HCT116 (cell line): ENCODE results near the gene S100A13. TPM values are rescaled to one million over a fixed set of nuclear protein-coding genes. Genes with fewer than 3 reads are reported as not detected.

Source experiments
- ATAC-seq: fragments of 200-7000 bp; cut with Tn5 transposase; 2 replicates; pipeline ENCODE4 v1.9.1; 2020; ENCODE audit warnings: mild to moderate bottlenecking, moderate library complexity
- BruUV-seq: library from RNA; stranded (reverse); fragments of 400-500 nt; replicated peaks from 2 replicates; lab custom pipeline; 2021; lab: Mats Ljungman, UMichigan
- CTCF ChIA-PET: fragments of 300-600 bp; sonication (Branson Sonifier 250); formaldehyde crosslinking; loops from one replicate; lab custom pipeline; 2021; ENCODE audit warnings: antibody characterized with exemption; lab: Charles Lee
- POLR2A ChIA-PET: fragments of 300-600, 350-600 bp; sonication (Branson Sonifier 250); formaldehyde crosslinking; loops from one replicate; lab custom pipeline; 2021; ENCODE audit warnings: antibody characterized with exemption; lab: Charles Lee
- RAD21 ChIA-PET, 2 experiments: fragments of 300-600 bp; sonication (Branson Sonifier 250); formaldehyde crosslinking; loops; one replicate each; lab custom pipeline; 2023; ENCODE audit warnings: low total read pairs in 2 of 2; ENCODE audit not compliant: uncharacterized antibody in 2 of 2, unreplicated experiment in 2 of 2, low non-redundant PET in 1 of 2; lab: Charles Lee
- DNase-seq: peaks from one replicate; pipeline ENCODE4 v3.0.0-alpha.2; 2010; ENCODE audit warnings: low read depth, low spot score
- H2AFZ ChIP-seq: fragments of 200-600 bp; shearing (Covaris generic), sonication (generic); 2 replicates; pipeline ENCODE4 v1.6.1; 2017; ENCODE audit warnings: low read depth, mixed run types, mixed read lengths, antibody characterized with exemption, low read length; ENCODE audit not compliant: poor library complexity, severe bottlenecking
- H3K27ac ChIP-seq: 2 replicates; pipeline ENCODE4 v1.5.1; 2012; ENCODE audit warnings: low read depth, low read length
- H3K27me3 ChIP-seq: fragments of 200-600 bp; sonication (generic); 2 replicates; pipeline ENCODE4 v1.6.1; 2016; ENCODE audit warnings: mixed run types, low read length, mixed read lengths; ENCODE audit not compliant: insufficient read depth
- H3K36me3 ChIP-seq, 2 experiments: fragments of 200-500 bp in 1 of 2; fragments of 200-600 bp in 1 of 2; sonication (Bioruptor generic) in 1 of 2; sonication (generic) in 1 of 2; 2 replicates each; pipeline versions ENCODE4 v1.5.1 to v1.6.1; 2014 to 2016; ENCODE audit warnings: low read length in 2 of 2, inconsistent platforms in 1 of 2, mixed read lengths in 1 of 2, mixed run types in 1 of 2; ENCODE audit not compliant: insufficient read depth in 2 of 2, control insufficient read depth in 1 of 2
- H3K4me1 ChIP-seq, 2 experiments: fragments of 200-600 bp in 1 of 2; sonication (generic) in 1 of 2; 2 replicates each; pipeline versions ENCODE4 v1.5.1 to v1.6.1; 2012 to 2017; ENCODE audit warnings: low read length in 2 of 2, inconsistent platforms in 1 of 2, mild to moderate bottlenecking in 1 of 2, mixed read lengths in 1 of 2, mixed run types in 1 of 2, moderate library complexity in 1 of 2; ENCODE audit not compliant: insufficient read depth in 2 of 2, control insufficient read depth in 1 of 2
- H3K4me2 ChIP-seq: fragments of 200-600 bp; sonication (generic); 2 replicates; pipeline ENCODE4 v1.6.1; 2017; ENCODE audit warnings: mixed run types, low read length, mixed read lengths
- H3K4me3 ChIP-seq, 2 experiments: fragments of 200-600 bp in 1 of 2; sonication (generic) in 1 of 2; replicated peaks in 1 of 2; 2 replicates each; pipeline ENCODE4 v1.5.1; 2011 to 2016; ENCODE audit warnings: low read length in 2 of 2, control low read depth in 1 of 2, low read depth in 1 of 2, mild to moderate bottlenecking in 1 of 2, mixed read lengths in 1 of 2, mixed run types in 1 of 2
- H3K79me2 ChIP-seq: fragments of 200-600 bp; sonication (generic); 2 replicates; pipeline ENCODE4 v1.6.1; 2017; ENCODE audit warnings: mild to moderate bottlenecking, mixed run types, low read length, moderate library complexity, mixed read lengths; ENCODE audit not compliant: insufficient read depth
- H3K9ac ChIP-seq: fragments of 200-600 bp; sonication (generic); 2 replicates; pipeline ENCODE4 v1.6.1; 2016; ENCODE audit warnings: low read length, mixed read lengths
- H3K9me2 ChIP-seq: fragments of 200-600 bp; sonication (generic), shearing (Covaris generic); 2 replicates; pipeline ENCODE4 v1.6.1; 2017; ENCODE audit warnings: mixed run types, mild to moderate bottlenecking, moderate library complexity; ENCODE audit not compliant: insufficient read depth
- H3K9me3 ChIP-seq, 2 experiments: fragments of 200-500 bp in 1 of 2; fragments of 200-600 bp in 1 of 2; sonication (Bioruptor generic) in 1 of 2; sonication (generic) in 1 of 2; 2 replicates each; pipeline ENCODE4 v1.6.1; 2014 to 2017; ENCODE audit warnings: low read length in 2 of 2, mixed read lengths in 2 of 2, inconsistent platforms in 1 of 2, low read depth in 1 of 2, mild to moderate bottlenecking in 1 of 2, mixed run types in 1 of 2, moderate library complexity in 1 of 2; ENCODE audit not compliant: control insufficient read depth in 1 of 2, insufficient read depth in 1 of 2
- H4K20me1 ChIP-seq: fragments of 200-600 bp; sonication (generic), shearing (Covaris generic); 2 replicates; pipeline ENCODE4 v1.6.1; 2017; ENCODE audit warnings: mixed run types, mild to moderate bottlenecking, moderate library complexity; ENCODE audit not compliant: insufficient read depth
- CBX3 ChIP-seq: IDR thresholded peaks from 2 replicates; pipeline ENCODE4 v1.6.1; 2012; ENCODE audit warnings: low read depth
- CEBPB ChIP-seq: IDR thresholded peaks from 2 replicates; pipeline ENCODE4 v1.6.1; 2012; ENCODE audit warnings: low read depth
- EGR1 ChIP-seq: IDR thresholded peaks from 2 replicates; pipeline ENCODE4 v1.6.1; 2012; ENCODE audit warnings: low read depth
- ELF1 ChIP-seq: IDR thresholded peaks from 2 replicates; pipeline ENCODE4 v1.6.1; 2012; ENCODE audit warnings: low read depth, borderline replicate concordance
- EZH2 ChIP-seq: fragments of 200-600 bp; sonication (generic); IDR thresholded peaks from 2 replicates; pipeline ENCODE4 v1.6.1; 2017; ENCODE audit warnings: antibody characterized with exemption, mixed run types
- EZH2phosphoT487 ChIP-seq: fragments of 200-600 bp; IDR thresholded peaks from 2 replicates; pipeline ENCODE4 v1.6.1; 2018; ENCODE audit warnings: antibody characterized with exemption, borderline replicate concordance
- JUND ChIP-seq: IDR thresholded peaks from 2 replicates; pipeline ENCODE4 v1.6.1; 2012
- POLR2A ChIP-seq: IDR thresholded peaks from 2 replicates; pipeline ENCODE4 v1.7.0; 2011; ENCODE audit warnings: borderline replicate concordance; ENCODE audit not compliant: insufficient read depth, insufficient read length; ENCODE audit errors: extremely low read depth
- POLR2AphosphoS5 ChIP-seq: IDR thresholded peaks from 2 replicates; pipeline ENCODE4 v1.6.1; 2011; ENCODE audit warnings: mild to moderate bottlenecking, low read depth, low read length, moderate library complexity
- RAD21 ChIP-seq: IDR thresholded peaks from 2 replicates; pipeline ENCODE4 v1.6.1; 2012; ENCODE audit warnings: low read depth, mild to moderate bottlenecking
- SIN3A ChIP-seq: IDR thresholded peaks from 2 replicates; pipeline ENCODE4 v1.6.1; 2012; ENCODE audit warnings: low read depth
- SP1 ChIP-seq: IDR thresholded peaks from 2 replicates; pipeline ENCODE4 v1.6.1; 2012; ENCODE audit warnings: low read depth
- SRF ChIP-seq: IDR thresholded peaks from 2 replicates; pipeline ENCODE4 v1.6.1; 2012; ENCODE audit warnings: low read depth
- TCF7L2 ChIP-seq: IDR thresholded peaks from 2 replicates; pipeline ENCODE4 v1.7.0; 2011; ENCODE audit warnings: borderline replicate concordance, inconsistent platforms; ENCODE audit not compliant: insufficient read depth, insufficient read length; ENCODE audit errors: extremely low read depth
- ZFX ChIP-seq: fragments of 450-650 bp; IDR thresholded peaks from 2 replicates; pipeline ENCODE4 v1.6.1; 2017
- intact Hi-C: fragments of 100-400 bp; cut with micrococcal nuclease; formaldehyde crosslinking; loops from 2 replicates; pipeline ENCODE4 v1.10.0; 2022
- total RNA-seq: library from RNA; stranded (reverse); gene quantifications from one replicate; pipeline ENCODE4 v1.2.1, GENCODE V29; 2021; ENCODE audit not compliant: unreplicated experiment
- TF ChIP-seq, protein P1 (sequence below), 3 experiments: fragments of 200-600 bp in 1 of 3; sonication (generic) in 1 of 3; IDR thresholded peaks in 2 of 3; conservative IDR thresholded peaks in 1 of 3; 2 replicates each; pipeline ENCODE4 v1.5.1; 2012 to 2017; ENCODE audit warnings: low read depth in 2 of 3, low read length in 2 of 3, antibody characterized with exemption in 1 of 3, borderline replicate concordance in 1 of 3, control low read depth in 1 of 3, mild to moderate bottlenecking in 1 of 3, mixed read lengths in 1 of 3, mixed run types in 1 of 3, moderate library complexity in 1 of 3; ENCODE audit not compliant: insufficient read depth in 1 of 3
- TF ChIP-seq, protein P2 (sequence below): IDR thresholded peaks from 2 replicates; pipeline ENCODE4 v1.6.1; 2012
- TF ChIP-seq, protein P3 (sequence below): IDR thresholded peaks from 2 replicates; pipeline ENCODE4 v1.6.1; 2011; ENCODE audit warnings: mild to moderate bottlenecking, low read length, moderate library complexity; ENCODE audit not compliant: insufficient replicate concordance; ENCODE audit errors: extremely low read depth

Gene S100A13
- total RNA-seq, 1 experiment from 2014 or later = 143 TPM

DNA sequence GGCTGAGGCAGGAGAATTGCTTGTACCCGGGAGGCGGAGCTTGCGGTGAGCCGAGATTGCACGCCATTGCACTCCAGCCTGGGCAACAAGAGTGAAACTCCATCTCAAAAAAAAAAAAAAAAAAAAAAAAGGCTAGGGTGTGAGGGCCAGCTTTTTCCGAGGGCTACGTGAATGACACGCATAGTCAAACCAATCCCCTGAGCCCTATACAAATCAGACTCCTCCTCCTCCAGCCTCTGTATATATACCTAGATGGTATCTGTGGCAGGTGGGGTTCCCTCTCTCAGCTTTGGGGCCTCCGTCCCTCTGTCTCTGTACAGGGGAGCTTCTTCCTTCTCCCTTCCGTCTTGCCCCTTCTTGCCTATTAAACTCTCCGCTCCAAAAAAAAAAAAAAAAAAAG is 21.1 kb downstream of the S100A13 start:
- DNase-seq (no peak), ATAC-seq (no peak)
- intact Hi-C loops = no loop called here
- peaks cover 29 to 43% of the 10 kb centered on the region in 2 experiments for H3K4me1 ChIP-seq
- H3K27ac ChIP-seq = no peak overlapping the region
- no peaks in the 10 kb centered on the region for H3K9me2 ChIP-seq
- no peak overlapping the region for H3K4me3 ChIP-seq
- no TSS peak for BruUV-seq
- TF ChIP-seq, protein P1, sequence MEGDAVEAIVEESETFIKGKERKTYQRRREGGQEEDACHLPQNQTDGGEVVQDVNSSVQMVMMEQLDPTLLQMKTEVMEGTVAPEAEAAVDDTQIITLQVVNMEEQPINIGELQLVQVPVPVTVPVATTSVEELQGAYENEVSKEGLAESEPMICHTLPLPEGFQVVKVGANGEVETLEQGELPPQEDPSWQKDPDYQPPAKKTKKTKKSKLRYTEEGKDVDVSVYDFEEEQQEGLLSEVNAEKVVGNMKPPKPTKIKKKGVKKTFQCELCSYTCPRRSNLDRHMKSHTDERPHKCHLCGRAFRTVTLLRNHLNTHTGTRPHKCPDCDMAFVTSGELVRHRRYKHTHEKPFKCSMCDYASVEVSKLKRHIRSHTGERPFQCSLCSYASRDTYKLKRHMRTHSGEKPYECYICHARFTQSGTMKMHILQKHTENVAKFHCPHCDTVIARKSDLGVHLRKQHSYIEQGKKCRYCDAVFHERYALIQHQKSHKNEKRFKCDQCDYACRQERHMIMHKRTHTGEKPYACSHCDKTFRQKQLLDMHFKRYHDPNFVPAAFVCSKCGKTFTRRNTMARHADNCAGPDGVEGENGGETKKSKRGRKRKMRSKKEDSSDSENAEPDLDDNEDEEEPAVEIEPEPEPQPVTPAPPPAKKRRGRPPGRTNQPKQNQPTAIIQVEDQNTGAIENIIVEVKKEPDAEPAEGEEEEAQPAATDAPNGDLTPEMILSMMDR (IDR thresholded peaks at IDR 0.05 in 2 of 3, conservative IDR thresholded peaks at IDR 0.05 in 1 of 3; ENCODE audit: borderline replicate concordance in 1 of 3, insufficient read depth in 1 of 3, low read depth in 2 of 3, low read length in 2 of 3) = no peak
- no peak for TF ChIP-seq SP1
- no peak for TF ChIP-seq EZH2phosphoT487
- TF ChIP-seq CEBPB = no peak
- TF ChIP-seq RAD21 = no peak
- no peak for TF ChIP-seq SRF
- TF ChIP-seq EZH2 = no peak
- TF ChIP-seq CBX3 = no peak
- TF ChIP-seq POLR2A = no peak
- TF ChIP-seq ELF1 = no peak
- TF ChIP-seq JUND = no peak
- no peak for TF ChIP-seq ZFX
- TF ChIP-seq, protein P2, sequence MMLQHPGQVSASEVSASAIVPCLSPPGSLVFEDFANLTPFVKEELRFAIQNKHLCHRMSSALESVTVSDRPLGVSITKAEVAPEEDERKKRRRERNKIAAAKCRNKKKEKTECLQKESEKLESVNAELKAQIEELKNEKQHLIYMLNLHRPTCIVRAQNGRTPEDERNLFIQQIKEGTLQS = no peak
- TF ChIP-seq TCF7L2 = no peak
- TF ChIP-seq EGR1 = no peak
- no peak; the same call in 1 of the 2 replicates for TF ChIP-seq POLR2AphosphoS5
- TF ChIP-seq, protein P3, sequence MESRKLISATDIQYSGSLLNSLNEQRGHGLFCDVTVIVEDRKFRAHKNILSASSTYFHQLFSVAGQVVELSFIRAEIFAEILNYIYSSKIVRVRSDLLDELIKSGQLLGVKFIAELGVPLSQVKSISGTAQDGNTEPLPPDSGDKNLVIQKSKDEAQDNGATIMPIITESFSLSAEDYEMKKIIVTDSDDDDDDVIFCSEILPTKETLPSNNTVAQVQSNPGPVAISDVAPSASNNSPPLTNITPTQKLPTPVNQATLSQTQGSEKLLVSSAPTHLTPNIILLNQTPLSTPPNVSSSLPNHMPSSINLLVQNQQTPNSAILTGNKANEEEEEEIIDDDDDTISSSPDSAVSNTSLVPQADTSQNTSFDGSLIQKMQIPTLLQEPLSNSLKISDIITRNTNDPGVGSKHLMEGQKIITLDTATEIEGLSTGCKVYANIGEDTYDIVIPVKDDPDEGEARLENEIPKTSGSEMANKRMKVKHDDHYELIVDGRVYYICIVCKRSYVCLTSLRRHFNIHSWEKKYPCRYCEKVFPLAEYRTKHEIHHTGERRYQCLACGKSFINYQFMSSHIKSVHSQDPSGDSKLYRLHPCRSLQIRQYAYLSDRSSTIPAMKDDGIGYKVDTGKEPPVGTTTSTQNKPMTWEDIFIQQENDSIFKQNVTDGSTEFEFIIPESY = no peak
- no peak for TF ChIP-seq SIN3A
- H2AFZ ChIP-seq = no peak overlapping the region
- no peak overlapping the region for H3K4me2 ChIP-seq
- ChIA-PET CTCF (no interaction called here), POLR2A (interaction anchor here (2.2 kb wide), 1 partner anchor 28 kb away, joined by 8 read pairs; the partner anchor contains the start of gene CHTOP), RAD21 (interaction anchor here (0.7 kb wide), 2 partner anchors 11 to 93 kb away, joined by 3 to 4 read pairs; no protein-coding TSS in a partner anchor)
- H3K79me2 ChIP-seq = peaks cover 38% of the 10 kb centered on the region
- H3K9ac ChIP-seq = no peak overlapping the region
- no peaks in the 10 kb centered on the region for H3K27me3 ChIP-seq
- no peaks in the 10 kb centered on the region for H4K20me1 ChIP-seq
- H3K36me3 ChIP-seq = peaks cover 3 to 17% of the 10 kb centered on the region in 2 experiments; a peak in 3 of 4 replicates
- H3K9me3 ChIP-seq = no peaks in the 10 kb centered on the region
